Natural killer cell treated with Interleukin-12 subunit alpha and Interleukin-12 subunit beta and Interleukin-15 and Interleukin-18, amount 100 ng/mL, for 72 hours (primary cell): ENCODE results near the gene SF3B4. TPM values are rescaled to one million over a fixed set of nuclear protein-coding genes. Genes with fewer than 3 reads are reported as not detected.
A peak's percentile ranks its signal among the peaks of the same experiment; 100 is the strongest.
"Not testable (repeated sequence)": the region's sequence is repeated elsewhere in the genome, so short reads cannot be mapped to it uniquely, and the experiment has no call there.

Experiments used
- ATAC-seq, 2 donors: fragments of 150-1000 bp; cut with Tn5 transposase in 1 of 2; sonication (Bioruptor Pico), chemical (Tn5 transposase) in 1 of 2; 2 replicates each; pipeline ENCODE4 v1.10.0; 2021
- DNase-seq: peaks from one replicate; pipeline ENCODE4 v3.0.0; 2022; ENCODE audit warnings: low spot score
- H3K27ac Mint-ChIP-seq, 2 donors: 1 replicate in 1 of 2; 2 replicates in 1 of 2; pipeline ENCODE4 v1.8.0; 2022; ENCODE audit warnings: mixed read lengths in 2 of 2, mild to moderate bottlenecking in 1 of 2, moderate library complexity in 1 of 2
- H3K27me3 Mint-ChIP-seq, 2 donors: 1 replicate in 1 of 2; 2 replicates in 1 of 2; pipeline ENCODE4 v1.8.0; 2022; ENCODE audit warnings: mixed read lengths in 2 of 2
- H3K36me3 Mint-ChIP-seq: one replicate; pipeline ENCODE4 v1.8.0; 2022; ENCODE audit warnings: mixed read lengths
- H3K4me1 Mint-ChIP-seq, 2 donors: 1 replicate in 1 of 2; 2 replicates in 1 of 2; pipeline ENCODE4 v1.8.0; 2022; ENCODE audit warnings: low read depth in 2 of 2, mixed read lengths in 2 of 2, mild to moderate bottlenecking in 1 of 2
- H3K4me3 Mint-ChIP-seq: one replicate; pipeline ENCODE4 v1.8.0; 2022; ENCODE audit warnings: mixed read lengths
- H3K9me3 Mint-ChIP-seq: 2 replicates; pipeline ENCODE4 v1.8.0; 2022; ENCODE audit warnings: mixed read lengths
- total RNA-seq, 2 donors: library from RNA; stranded (reverse); gene quantifications; one replicate each; pipeline ENCODE4 v1.2.3, GENCODE V29; 2022

The SF3B4 gene
- total RNA-seq, 2 donors from 2014 or later = 85.2 to 118 TPM

GRCh38 chr1:149942885-149943284 lies 15.3 kb upstream of the SF3B4 start:
- H3K27me3 Mint-ChIP-seq = no peaks in the 10 kb centered on the region
- no peak for ATAC-seq
- no peak for DNase-seq
- H3K9me3 Mint-ChIP-seq = no peaks in the 10 kb centered on the region
- peak overlapping the region in 1 of 2 donors; percentile 62 for H3K27ac Mint-ChIP-seq
- H3K4me3 Mint-ChIP-seq = no peak overlapping the region
- H3K36me3 Mint-ChIP-seq = peaks cover 5% of the 10 kb centered on the region
- H3K4me1 Mint-ChIP-seq = peaks cover 8 to 11% of the 10 kb centered on the region in 2 donors

- no peak overlapping the region for H3K27ac Mint-ChIP-seq
- H3K27me3 Mint-ChIP-seq = no peaks in the 10 kb centered on the region
- H3K9me3 Mint-ChIP-seq = no peaks in the 10 kb centered on the region
- ATAC-seq (no peak), DNase-seq (no peak)
- H3K36me3 Mint-ChIP-seq = no peaks in the 10 kb centered on the region
- no peak overlapping the region for H3K4me3 Mint-ChIP-seq
- peaks cover 15 to 18% of the 10 kb centered on the region in 2 donors for H3K4me1 Mint-ChIP-seq
These were observed 14.6 kb upstream of the SF3B4 start for GRCh38 chr1:149942207-149942606.

- no peak for DNase-seq
- ATAC-seq = no peak
- no peak overlapping the region for H3K4me3 Mint-ChIP-seq
- H3K4me1 Mint-ChIP-seq = peaks cover 17 to 19% of the 10 kb centered on the region in 2 donors
- H3K9me3 Mint-ChIP-seq = no peaks in the 10 kb centered on the region
- H3K27ac Mint-ChIP-seq = no peak overlapping the region
- no peaks in the 10 kb centered on the region for H3K27me3 Mint-ChIP-seq
- no peaks in the 10 kb centered on the region for H3K36me3 Mint-ChIP-seq
These were observed 12.8 kb upstream of the SF3B4 start for GRCh38 chr1:149940427-149940826.

- H3K4me3 Mint-ChIP-seq, H3K36me3 Mint-ChIP-seq, ATAC-seq, H3K9me3 Mint-ChIP-seq, H3K27me3 Mint-ChIP-seq, DNase-seq: not testable (repeated sequence)
- peaks cover 19 to 20% of the 10 kb centered on the region in 2 donors for H3K4me1 Mint-ChIP-seq
- peak overlapping the region in 1 of 2 donors; percentile 68 for H3K27ac Mint-ChIP-seq
These were observed 11.0 kb upstream of the SF3B4 start for GRCh38 chr1:149938668-149939003.

- Mint-ChIP-seq H3K27ac (no peak overlapping the region), H3K27me3 (peaks cover 0 to 3% of the 10 kb centered on the region in 2 donors), H3K9me3 (no peaks in the 10 kb centered on the region), H3K36me3 (no peaks in the 10 kb centered on the region), H3K4me1 (peaks cover 19 to 20% of the 10 kb centered on the region in 2 donors), H3K4me3 (no peak overlapping the region)
- no peak for DNase-seq
- ATAC-seq = no peak
These were observed 10.2 kb upstream of the SF3B4 start for GRCh38 chr1:149937759-149938158.

GRCh38 chr1:149936992-149937705 lies 9.5 kb upstream of the SF3B4 start:
- ATAC-seq = no peak
- peaks cover 0 to 3% of the 10 kb centered on the region in 2 donors for H3K27me3 Mint-ChIP-seq
- H3K4me3 Mint-ChIP-seq = peak overlapping the region; percentile 6

GRCh38 chr1:149936170-149936991 lies 8.8 kb upstream of the SF3B4 start, which contains the start of gene MTMR11:
TSS of gene MTMR11 (minus strand) at chr1:149936879. CDS start at chr1:149936647, 232 bp downstream.
- H3K36me3 Mint-ChIP-seq = no peaks in the 10 kb centered on the region
- peaks cover 0 to 8% of the 10 kb centered on the region in 2 donors for H3K27me3 Mint-ChIP-seq
- H3K4me1 Mint-ChIP-seq = peaks cover 25 to 27% of the 10 kb centered on the region in 2 donors
- ATAC-seq (no peak), DNase-seq (peak; percentile 51)
- H3K4me3 Mint-ChIP-seq = peak within 1 kb of the TSS; percentile 6
- H3K9me3 Mint-ChIP-seq = no peaks in the 10 kb centered on the region
- peak within 1 kb of the TSS in 1 of 2 donors; percentile 54 for H3K27ac Mint-ChIP-seq

More at GRCh38 chr1:149936992-149937705, 9.5 kb upstream of the SF3B4 start:
- peak; percentile 44 for DNase-seq
- H3K36me3 Mint-ChIP-seq = no peaks in the 10 kb centered on the region
- peaks cover 19 to 20% of the 10 kb centered on the region in 2 donors for H3K4me1 Mint-ChIP-seq
- no peak overlapping the region for H3K27ac Mint-ChIP-seq
- H3K9me3 Mint-ChIP-seq = no peaks in the 10 kb centered on the region

- DNase-seq (no peak), ATAC-seq (no peak)
- Mint-ChIP-seq H3K27me3 (peaks cover 0 to 11% of the 10 kb centered on the region in 2 donors), H3K4me1 (peaks cover 28 to 35% of the 10 kb centered on the region in 2 donors), H3K4me3 (no peak overlapping the region), H3K9me3 (no peaks in the 10 kb centered on the region), H3K36me3 (no peaks in the 10 kb centered on the region), H3K27ac (peak overlapping the region in 1 of 2 donors; percentile 47)
These were observed 6.8 kb upstream of the SF3B4 start for GRCh38 chr1:149934356-149934755.

- H3K4me1 Mint-ChIP-seq = peaks cover 29 to 41% of the 10 kb centered on the region in 2 donors
- H3K27ac Mint-ChIP-seq = no peak overlapping the region
- DNase-seq = no peak
- ATAC-seq = no peak
- no peaks in the 10 kb centered on the region for H3K9me3 Mint-ChIP-seq
- peaks cover 0 to 11% of the 10 kb centered on the region in 2 donors for H3K27me3 Mint-ChIP-seq
- H3K36me3 Mint-ChIP-seq = no peaks in the 10 kb centered on the region
- H3K4me3 Mint-ChIP-seq = no peak overlapping the region
These were observed 5.6 kb upstream of the SF3B4 start for GRCh38 chr1:149933208-149933607.

GRCh38 chr1:149932474-149932873 lies 4.9 kb upstream of the SF3B4 start:
- Mint-ChIP-seq H3K4me1 (peaks cover 26 to 37% of the 10 kb centered on the region in 2 donors), H3K9me3 (no peaks in the 10 kb centered on the region)

GRCh38 chr1:149931212-149931790 lies 3.7 kb upstream of the SF3B4 start:
- DNase-seq (peak; percentile 48), ATAC-seq (no peak)
- Mint-ChIP-seq H3K27ac (peak overlapping the region; percentile 63 to 72), H3K27me3 (peaks cover 0 to 11% of the 10 kb centered on the region in 2 donors), H3K4me1 (peaks cover 27 to 43% of the 10 kb centered on the region in 2 donors), H3K36me3 (peaks cover 10% of the 10 kb centered on the region), H3K4me3 (peak overlapping the region; percentile 47), H3K9me3 (no peaks in the 10 kb centered on the region)

More at GRCh38 chr1:149932474-149932873, 4.9 kb upstream of the SF3B4 start:
- Mint-ChIP-seq H3K27me3 (peaks cover 0 to 11% of the 10 kb centered on the region in 2 donors), H3K36me3 (no peaks in the 10 kb centered on the region), H3K4me3 (no peak overlapping the region), H3K27ac (no peak overlapping the region)
- ATAC-seq (no peak), DNase-seq (peak; percentile 28)

GRCh38 chr1:149929856-149930255 lies 2.3 kb upstream of the SF3B4 start:
- peaks cover 0 to 11% of the 10 kb centered on the region in 2 donors for H3K27me3 Mint-ChIP-seq
- peaks cover 18% of the 10 kb centered on the region for H3K36me3 Mint-ChIP-seq
- H3K4me1 Mint-ChIP-seq = peaks cover 38 to 56% of the 10 kb centered on the region in 2 donors
- H3K9me3 Mint-ChIP-seq = no peaks in the 10 kb centered on the region
- peak overlapping the region in 1 of 2 donors; percentile 86 for H3K27ac Mint-ChIP-seq
- H3K4me3 Mint-ChIP-seq = no peak overlapping the region
- DNase-seq = no peak
- ATAC-seq = no peak

GRCh38 chr1:149928401-149928724 lies 760 bp upstream of the SF3B4 start:
- ATAC-seq = no peak
- peaks cover 33% of the 10 kb centered on the region for H3K36me3 Mint-ChIP-seq
- H3K4me3 Mint-ChIP-seq = peak overlapping the region; percentile 100
- H3K27ac Mint-ChIP-seq = peak overlapping the region; percentile 86 to 98
- no peaks in the 10 kb centered on the region for H3K9me3 Mint-ChIP-seq
- peaks cover 0 to 8% of the 10 kb centered on the region in 2 donors for H3K27me3 Mint-ChIP-seq
- H3K4me1 Mint-ChIP-seq = peaks cover 45 to 69% of the 10 kb centered on the region in 2 donors
- no peak for DNase-seq
